NCI-H1436 (cell line): ENCODE results near the gene TMEM86B.
"Not testable (repeated sequence)": the region's sequence is repeated elsewhere in the genome, so short reads cannot be mapped to it uniquely, and the experiment has no call there.

Experiments used
- DNase-seq: peaks from one replicate; lab custom pipeline; 2025; lab: John Stamatoyannopoulos, UW

Gene TMEM86B

GRCh38 chr19:55241935-55242464, 13.4 kb upstream of the TMEM86B start:
- DNase-seq = no peak

GRCh38 chr19:55241143-55241934, 12.8 kb upstream of the TMEM86B start:
- no peak for DNase-seq

- DNase-seq = no peak
Measured at GRCh38 chr19:55240713-55241020, 12.1 kb upstream of the TMEM86B start.

- DNase-seq = no peak
Measured at GRCh38 chr19:55239004-55239403, 10.4 kb upstream of the TMEM86B start.

- no peak for DNase-seq
Measured at GRCh38 chr19:55238030-55238429, 9.5 kb upstream of the TMEM86B start.

GRCh38 chr19:55232986-55233385, 4.4 kb upstream of the TMEM86B start:
- no peak for DNase-seq

GRCh38 chr19:55232286-55232602, 3.7 kb upstream of the TMEM86B start:
- no peak for DNase-seq

GRCh38 chr19:55231391-55232285, 3.1 kb upstream of the TMEM86B start:
- no peak for DNase-seq

GRCh38 chr19:55230780-55231179, 2.2 kb upstream of the TMEM86B start:
- DNase-seq = no peak

GRCh38 chr19:55230329-55230728, 1.8 kb upstream of the TMEM86B start:
- DNase-seq = no peak

- no peak for DNase-seq
Measured at GRCh38 chr19:55229789-55230182, 1.2 kb upstream of the TMEM86B start.

GRCh38 chr19:55229145-55229788, 704 bp upstream of the TMEM86B start:
- no peak for DNase-seq

- no peak for DNase-seq
Measured at GRCh38 chr19:55228015-55228391, 560 bp downstream of the TMEM86B start.

GRCh38 chr19:55227241-55228014, 1.1 kb downstream of the TMEM86B start:
- DNase-seq = no peak

- DNase-seq = no peak
Measured at GRCh38 chr19:55226788-55227187, 1.8 kb downstream of the TMEM86B start.

GRCh38 chr19:55226273-55226672, 2.3 kb downstream of the TMEM86B start:
- no peak for DNase-seq

- no peak for DNase-seq
Measured at GRCh38 chr19:55225415-55225958, 3.1 kb downstream of the TMEM86B start.

- not testable (repeated sequence) for DNase-seq
Measured at GRCh38 chr19:55224679-55225414, 3.7 kb downstream of the TMEM86B start.

- no peak for DNase-seq
Measured at GRCh38 chr19:55224038-55224665, 4.4 kb downstream of the TMEM86B start.

- DNase-seq = no peak
Measured at GRCh38 chr19:55223291-55224037, 5.1 kb downstream of the TMEM86B start.
